ENCODE data around the gene TMEM170A.
"Not testable (repeated sequence)": the region's sequence is repeated elsewhere in the genome, so short reads cannot be mapped to it uniquely, and the experiment has no call there.

Gene TMEM170A, protein sequence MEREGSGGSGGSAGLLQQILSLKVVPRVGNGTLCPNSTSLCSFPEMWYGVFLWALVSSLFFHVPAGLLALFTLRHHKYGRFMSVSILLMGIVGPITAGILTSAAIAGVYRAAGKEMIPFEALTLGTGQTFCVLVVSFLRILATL

DNA sequence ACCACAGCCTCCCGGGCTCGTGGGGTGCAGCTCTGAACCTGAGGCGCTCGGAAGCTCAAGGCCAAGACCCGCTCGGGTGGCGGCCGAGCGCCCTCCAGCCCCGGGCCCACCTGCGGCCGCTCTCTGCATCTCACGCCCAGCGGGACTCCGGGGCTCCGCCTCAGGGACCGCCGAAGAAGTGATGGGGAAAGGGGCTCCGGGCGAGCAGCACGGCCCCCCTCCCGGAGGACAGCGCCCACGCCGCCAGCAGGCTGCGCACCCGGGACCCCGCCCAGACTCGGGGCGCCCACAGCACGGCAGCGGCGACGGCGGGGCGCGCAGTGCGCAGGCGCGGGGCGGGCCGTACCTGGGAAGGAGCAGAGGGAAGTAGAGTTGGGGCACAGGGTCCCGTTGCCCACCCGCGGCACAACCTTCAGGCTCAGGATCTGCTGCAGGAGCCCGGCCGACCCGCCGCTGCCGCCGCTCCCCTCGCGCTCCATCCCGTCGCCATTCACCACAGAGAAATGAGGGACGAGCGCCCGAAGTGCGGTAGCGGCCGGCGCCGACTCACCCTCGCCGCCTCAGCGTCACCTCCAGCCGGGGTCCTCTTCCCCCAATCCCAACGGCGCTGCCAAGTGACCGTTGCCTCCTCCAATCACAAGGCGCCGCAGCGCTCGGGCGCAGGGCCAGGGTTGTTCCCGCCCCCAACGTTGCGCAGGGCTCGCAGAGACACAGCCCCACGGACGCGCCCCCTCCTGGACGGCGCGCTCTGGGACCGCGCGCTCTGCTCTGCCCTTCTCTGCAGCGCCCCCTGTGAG is at the start of gene TMEM170A:
TSS of gene TMEM170A (minus strand) at position 568 of the 797 bp plus-strand sequence. CDS start at position 479, 89 bp downstream.
- peak; percentile 96 for DNase-seq (ENCODE audit: low spot score)

DNA sequence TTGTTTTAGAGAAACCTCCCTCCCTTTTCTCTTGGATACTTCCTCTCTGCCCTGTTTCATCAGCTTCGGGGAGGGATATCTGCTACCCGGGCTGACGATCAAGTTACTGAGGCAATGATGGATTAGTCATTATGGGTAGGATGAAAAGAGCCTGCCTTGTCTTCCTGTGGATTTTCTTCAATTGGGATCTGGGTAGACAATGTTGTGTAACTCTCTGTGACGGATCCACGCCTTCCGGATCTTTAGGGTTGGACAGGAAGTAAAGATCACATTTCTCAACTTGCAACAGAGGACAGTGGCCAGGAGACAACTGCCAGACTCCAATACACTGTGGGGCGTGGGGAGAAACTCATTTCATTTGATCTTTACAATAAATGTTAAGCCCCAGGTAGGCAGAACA is 42.1 kb upstream of the TMEM170A start:
- DNase-seq (ENCODE audit: low spot score), result no peak

DNA sequence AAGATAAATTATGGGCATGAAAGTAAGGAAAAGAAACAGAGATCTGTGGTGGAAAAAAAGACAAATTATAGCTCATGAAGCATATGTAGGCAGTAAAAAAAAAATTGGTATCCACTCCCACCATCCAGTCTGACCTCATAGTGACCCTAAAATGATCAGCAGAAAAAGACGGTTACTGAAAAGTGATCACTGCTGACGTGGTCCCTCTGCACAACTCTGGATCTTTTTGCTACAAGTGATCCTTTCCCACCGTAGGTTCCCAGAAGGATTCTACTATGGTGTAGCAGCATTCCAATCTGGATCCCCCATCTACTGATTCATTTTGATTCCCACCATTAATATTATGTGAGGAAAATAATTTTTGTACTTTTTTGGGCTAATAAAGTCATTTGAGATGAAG is 41.6 kb upstream of the TMEM170A start:
- DNase-seq (ENCODE audit: low spot score), result no peak

DNA sequence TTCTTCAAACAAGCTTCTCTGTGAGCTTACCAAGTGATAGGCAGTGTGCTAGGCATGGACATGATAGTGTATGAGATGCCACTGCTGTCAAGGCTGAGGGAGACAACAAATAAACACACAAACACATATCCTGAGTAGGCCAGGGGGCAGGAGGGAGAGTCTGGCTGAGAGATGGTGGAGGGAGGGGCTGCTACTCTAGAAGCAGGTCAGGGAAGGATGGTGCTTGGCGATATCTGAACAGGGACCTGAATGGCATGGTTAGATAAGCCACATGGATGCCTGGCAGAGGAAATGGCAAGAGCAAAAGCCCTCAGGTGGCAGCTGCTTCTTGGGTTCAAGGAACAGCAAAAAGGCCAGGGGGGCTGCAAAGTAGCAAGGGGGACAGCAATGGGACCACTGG is 39.3 kb upstream of the TMEM170A start:
- no peak for DNase-seq (ENCODE audit: low spot score)

DNA sequence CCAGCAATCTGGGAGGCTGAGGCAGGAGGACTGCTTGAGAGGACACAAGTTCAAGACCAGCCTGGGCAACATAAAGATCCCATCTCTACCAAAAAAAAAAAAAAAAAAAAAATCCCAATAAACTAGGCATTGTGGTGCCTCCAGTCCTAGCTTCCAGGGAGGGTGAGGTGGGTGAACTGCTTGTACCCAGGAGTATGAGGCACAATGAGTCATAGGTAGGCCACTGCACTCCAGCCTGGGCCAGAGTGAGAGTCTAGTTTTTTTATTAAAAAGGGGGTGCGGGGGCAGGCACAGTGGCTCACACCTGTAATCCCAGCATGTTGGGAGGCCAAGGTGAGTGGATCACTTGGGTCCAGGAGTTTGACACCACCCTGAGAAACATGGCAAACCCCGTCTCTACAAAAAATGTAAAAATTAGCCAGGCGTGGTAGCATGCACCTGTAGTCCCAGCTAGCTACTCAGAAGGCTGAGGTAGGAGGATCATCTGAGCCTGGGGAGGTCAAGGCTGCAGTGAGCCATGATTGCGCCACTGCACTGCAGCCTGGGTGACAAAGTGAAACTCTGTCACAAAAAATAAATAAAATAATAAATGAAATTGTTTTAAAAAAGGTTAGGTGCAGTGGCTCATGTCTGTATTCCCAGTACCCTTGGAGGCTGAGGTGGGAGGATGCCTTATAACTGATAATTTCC is 38.6 kb upstream of the TMEM170A start:
- no peak for DNase-seq (ENCODE audit: low spot score)

DNA sequence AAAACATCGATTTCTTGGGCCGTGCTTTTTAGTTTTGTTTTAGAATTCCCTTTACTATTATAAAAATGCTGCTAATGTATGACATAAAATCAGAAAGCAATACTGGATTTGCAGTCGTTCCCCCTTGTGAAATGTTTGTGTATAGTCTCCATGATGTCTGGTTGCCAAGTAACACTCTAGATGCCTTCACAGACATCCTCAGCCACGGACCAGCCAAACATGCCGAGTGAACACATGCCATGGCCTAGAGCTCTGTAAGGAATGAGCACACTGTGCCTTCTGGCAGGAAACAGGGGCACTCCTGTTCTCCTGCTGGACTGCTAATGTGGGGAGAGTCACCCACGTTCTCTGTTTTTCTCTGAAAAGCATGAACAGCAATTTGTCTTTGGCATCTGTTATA is 37.3 kb upstream of the TMEM170A start:
- DNase-seq (ENCODE audit: low spot score), result not testable (repeated sequence)

DNA sequence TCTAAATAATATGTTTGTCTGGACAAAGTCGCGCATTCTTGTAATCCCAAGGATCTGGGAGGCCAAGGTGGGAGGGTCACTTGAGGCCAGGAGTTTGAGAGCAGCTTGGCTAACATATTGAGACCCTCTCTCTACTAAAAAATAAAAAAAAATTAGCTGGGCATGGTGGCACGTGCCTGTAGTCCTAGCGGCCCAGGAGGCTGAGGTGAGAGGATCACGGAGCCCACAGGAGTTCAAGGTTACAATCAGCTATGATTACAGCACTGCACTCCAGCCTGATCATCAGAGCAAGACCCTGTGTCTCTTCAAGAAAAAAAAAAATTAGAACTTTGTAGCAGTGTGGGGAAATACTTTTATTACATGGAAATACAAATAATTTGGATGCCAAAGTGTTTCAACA is 36.9 kb upstream of the TMEM170A start:
- DNase-seq (ENCODE audit: low spot score), result no peak

DNA sequence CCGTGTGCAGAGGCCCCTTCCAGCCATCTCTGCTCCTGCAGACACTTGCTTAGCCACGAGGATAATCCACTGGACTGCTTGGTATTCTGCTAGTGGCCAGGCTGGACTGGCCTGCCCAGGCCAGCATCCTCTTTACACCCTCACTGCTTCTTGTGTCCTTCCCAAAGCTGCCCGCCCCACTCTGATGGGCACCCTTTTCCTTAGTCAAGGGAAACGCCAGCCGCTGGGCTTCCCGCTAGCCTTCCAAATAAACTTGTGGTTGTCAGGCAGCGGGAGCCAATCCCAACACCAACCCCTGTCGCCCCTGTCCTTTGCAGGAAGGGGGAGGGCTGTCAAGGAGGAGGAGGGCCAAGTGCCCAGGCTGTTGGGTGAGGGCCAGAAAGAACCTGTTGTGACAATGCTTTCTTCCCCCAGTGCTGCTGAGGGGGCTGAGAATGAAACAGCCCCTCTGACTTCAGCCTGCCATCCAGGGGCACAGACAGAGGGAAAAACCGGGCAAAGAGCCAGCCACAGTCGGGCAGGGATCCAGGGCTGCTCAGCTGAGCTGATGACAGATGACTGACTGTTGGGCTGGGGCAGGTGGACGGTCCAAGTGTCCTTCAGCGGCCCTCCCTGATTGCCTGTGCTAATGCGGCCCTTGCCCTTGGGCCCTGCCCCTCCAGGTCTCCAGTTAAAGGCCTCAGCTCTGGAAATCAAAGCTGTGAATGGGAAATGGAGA is 34.3 kb upstream of the TMEM170A start:
- not testable (repeated sequence) for DNase-seq (ENCODE audit: low spot score)

DNA sequence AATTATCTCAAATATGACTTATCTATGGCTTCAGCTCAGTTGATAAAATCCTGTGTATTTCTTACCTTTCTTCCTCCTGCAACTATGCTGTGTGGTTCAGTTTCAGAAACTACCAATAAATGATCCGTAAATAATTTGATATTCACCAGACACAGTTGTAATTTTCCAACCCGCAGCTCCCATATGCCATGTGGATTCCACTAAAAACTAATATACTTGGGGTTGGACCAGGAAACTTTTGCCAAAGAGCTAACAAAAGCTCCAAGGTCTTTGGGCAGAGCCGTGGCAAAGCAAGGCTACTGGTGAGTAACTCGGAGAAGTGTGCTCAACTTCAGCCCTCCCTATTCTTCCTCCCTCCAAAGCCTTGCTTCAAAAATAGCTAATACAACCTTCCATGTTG is 33.1 kb upstream of the TMEM170A start:
- no peak for DNase-seq (ENCODE audit: low spot score)

DNA sequence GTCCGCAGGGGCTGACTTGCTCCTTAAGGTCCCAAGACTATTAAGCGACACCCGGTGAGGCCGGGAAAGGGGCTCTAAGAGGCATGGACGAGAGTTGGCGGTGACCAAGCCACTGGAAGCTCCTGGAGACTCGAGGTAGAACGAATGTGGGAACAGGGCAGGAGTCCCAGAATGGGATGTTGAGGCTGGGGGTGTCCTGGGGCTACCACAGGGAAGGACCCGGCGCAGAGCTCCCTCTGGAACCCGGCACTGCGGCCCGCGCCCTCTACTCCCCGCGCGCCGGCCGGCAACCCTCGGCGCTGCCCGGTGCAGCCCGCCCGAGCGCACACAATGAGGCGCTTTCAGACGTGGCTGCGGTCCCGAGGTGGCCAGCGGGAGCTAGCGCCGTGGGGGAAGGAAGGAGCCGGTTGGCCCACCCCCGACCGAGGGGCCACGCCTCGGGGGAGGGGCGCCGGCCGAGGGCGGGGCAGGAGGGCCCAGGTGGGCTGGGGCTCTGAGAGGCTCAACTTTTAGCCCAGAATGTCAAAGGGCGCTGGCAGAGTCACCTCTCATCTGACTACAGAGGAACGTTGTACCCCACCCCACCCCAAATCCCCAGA is 30.7 kb upstream of the TMEM170A start, which contains the start of gene CHST6:
TSS of gene CHST6 (minus strand) at position 366 of the 599 bp plus-strand sequence. CDS start 15,613 bp downstream, outside the sequence.
- DNase-seq (ENCODE audit: low spot score), result no peak

DNA sequence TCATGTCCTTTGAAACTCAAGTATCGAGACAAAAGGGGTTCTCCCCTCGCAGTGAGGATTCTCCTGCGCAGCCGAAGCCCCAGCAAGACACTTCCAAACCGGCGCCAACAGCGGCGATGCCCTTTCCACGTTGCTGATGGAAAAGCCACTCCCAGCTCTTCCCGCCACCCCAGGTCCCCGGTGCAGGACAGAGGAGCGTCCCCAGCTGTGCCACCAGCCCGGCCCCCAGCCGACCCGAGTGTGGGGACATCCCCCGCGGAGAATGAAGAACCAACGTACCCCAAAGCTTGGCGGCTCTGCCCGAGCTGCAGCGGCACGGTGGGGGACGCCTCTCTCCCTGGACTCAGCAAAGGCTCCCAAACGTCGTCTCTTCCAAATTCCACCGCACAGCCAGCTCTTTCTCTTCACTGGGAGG is 30.2 kb upstream of the TMEM170A start:
- no peak for DNase-seq (ENCODE audit: low spot score)

DNA sequence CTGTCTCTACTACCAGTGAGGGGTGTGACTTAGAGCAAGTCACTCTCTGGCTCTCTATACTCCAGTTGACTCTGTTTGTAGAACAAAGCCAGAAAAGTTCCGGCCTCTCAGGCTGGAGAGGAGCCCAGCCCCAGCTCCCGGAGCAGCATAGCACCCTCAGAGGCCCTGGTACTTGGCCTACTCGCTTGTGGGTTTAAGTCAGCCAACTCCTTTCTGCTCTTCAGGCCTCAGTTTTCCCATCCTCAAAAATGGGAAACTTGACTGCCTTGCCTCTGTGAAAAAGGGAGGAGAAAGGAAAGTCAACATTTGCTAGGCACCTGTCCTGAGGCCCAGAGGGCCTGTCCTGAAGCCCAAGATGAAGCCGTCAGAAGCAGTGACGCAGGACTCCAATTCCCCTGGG is 29.7 kb upstream of the TMEM170A start:
- DNase-seq (ENCODE audit: low spot score), result no peak

DNA sequence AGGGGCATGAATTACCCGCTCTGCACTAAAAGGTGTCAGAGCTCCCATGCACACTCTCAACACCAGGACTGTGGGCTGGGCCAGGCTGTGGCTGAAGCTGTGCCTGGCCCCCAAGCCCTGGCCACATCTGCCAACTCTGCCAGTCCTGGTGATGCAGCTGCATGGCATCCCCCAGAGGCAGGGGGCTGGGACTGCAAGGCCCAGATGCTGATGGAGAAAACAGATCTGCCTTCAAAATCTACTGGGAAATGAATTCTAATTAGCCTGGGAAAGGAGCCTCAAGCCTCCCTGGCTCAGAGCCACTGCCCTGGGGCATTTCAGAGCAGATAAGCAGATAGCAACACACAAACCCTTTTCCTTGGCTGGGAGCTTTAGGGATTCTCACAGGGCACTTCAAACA is 27.4 kb upstream of the TMEM170A start:
- peak; percentile 79 for DNase-seq (ENCODE audit: low spot score)

DNA sequence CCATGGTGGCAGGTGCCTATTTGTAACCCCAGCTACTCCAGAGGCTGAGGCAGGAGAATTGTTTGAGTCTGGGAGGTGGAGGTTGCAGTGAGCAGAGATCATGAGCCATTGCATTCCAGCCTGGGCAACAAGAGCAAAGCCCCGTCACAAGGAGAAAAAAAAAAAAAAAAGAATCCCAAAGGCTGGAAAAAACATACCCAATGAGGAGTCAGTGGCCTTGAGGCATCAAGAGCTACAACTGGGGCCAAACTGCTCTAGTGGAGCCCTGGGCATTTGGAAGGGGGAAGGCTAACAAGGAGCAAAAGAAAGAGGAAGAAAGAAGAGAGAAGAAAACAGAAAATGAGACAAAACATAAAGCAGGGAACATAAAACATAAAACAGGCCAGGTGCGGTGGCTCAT is 23.8 kb upstream of the TMEM170A start:
- DNase-seq (ENCODE audit: low spot score), result no peak

DNA sequence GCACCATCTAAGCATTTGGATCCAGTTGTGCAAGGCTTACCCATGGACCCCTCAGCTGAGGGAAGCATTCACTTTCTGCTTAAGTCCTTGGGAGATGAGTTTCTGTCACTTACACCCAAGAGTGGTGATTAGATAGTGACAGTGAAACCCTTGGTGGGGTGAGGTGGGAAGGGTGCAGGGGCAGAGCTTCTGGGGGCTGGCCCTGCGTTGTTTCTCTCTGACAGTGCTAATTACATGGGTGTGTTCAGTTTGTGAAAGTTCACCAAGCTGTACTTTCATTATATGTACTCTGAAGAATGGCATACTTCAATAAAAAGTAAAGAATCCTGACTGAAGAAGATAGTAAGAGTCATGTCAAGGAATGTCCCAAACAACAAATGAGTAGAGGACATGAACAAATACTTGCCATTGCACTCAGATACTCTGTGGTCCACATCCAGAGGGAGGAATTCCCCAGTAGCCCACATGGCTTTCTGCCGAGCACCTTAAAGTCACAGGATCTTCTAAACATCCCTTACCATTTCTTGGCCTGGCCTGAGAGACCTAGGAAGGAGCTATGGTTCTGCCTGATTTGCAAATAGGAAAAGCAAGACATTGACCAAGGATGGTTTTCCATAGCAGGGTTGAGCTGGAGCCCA is 22.3 kb upstream of the TMEM170A start:
- DNase-seq (ENCODE audit: low spot score), result no peak

DNA sequence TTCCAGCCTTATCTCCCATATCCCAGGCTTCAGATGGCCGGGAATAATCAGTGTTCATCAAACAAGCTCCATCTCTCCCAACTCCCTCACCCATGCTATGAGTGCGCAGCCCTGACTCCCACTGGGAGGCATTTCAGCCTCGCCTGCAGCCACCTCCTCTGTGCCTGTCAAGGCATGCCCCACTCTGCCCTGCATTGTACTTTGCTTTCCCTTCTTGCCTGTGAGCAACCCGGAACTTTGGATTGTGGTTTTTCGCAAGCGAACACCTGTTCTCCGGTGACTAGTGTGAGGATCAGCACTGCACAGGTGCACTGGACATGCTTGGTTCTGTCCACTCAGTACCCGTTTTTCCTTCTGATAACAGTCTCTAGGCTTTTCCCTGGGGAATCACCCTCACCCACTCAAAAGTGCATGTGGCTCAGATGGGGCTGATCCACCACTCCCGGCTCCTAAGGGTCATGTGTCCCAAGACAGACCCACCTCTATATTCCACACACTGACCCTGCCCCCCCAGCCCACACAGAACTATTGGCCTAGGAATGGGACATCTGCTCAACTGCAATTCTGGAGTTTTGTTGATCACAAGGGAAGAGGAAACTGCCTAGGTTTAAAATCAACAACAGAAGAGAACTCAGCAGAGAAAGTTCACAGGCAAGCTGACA is 21.7 kb upstream of the TMEM170A start:
- DNase-seq (ENCODE audit: low spot score), result no peak

DNA sequence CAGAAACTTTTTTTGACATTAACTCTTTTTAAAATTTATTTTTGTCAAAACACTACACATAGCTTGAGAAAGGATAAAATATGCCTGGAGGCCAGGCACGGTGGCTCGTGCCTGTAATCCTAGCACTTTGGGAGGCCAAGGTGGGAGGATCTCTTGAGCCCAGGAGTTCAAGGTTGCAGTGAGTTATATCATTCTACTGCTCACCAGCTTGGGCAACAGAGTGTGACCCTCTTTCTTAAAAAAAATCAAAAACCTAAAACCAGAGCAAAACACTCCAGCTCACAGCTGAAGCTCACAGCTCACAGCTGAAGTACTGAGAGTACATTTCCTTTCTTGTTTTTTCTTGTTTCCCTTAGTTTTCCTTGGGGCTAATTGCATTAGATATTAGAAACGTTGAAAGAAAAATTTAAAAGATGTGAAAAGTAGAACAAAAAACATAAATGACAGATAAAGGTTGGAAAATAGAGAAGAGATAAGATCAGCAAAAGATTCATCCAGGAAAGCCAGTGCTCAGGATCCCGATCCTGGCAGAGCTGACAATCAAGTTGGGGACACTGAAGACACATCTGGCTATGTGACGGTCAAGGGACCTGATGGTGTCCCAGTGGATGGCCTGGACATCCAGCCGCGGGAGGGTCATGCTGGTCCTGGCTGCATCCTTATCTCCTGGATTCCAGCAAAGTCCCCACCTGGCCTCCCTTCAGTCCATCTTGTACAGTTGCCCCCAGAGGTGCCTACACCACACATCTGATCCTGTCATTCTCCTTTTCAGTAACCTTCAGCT is 20.9 kb upstream of the TMEM170A start:
- DNase-seq (ENCODE audit: low spot score), result no peak

DNA sequence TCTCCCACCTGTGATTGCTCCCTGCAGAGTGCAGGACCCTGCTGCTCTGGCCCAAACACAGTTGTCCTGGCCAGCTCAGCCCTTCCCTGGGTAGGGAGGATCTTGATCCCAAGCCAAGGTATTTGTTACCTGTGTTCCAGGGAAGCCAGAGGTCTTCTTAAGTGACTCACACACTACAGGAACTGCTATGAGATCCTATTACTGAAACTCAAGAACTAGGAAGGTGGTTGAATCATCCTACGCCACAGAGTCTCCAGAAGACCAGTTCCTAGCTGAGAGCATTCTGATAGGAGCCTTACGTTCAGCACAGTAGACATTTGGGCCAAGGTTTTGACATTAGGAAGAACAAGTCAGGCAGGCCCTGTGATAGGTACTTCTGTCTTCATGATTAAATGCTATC is 18.7 kb upstream of the TMEM170A start:
- DNase-seq (ENCODE audit: low spot score), result no peak

DNA sequence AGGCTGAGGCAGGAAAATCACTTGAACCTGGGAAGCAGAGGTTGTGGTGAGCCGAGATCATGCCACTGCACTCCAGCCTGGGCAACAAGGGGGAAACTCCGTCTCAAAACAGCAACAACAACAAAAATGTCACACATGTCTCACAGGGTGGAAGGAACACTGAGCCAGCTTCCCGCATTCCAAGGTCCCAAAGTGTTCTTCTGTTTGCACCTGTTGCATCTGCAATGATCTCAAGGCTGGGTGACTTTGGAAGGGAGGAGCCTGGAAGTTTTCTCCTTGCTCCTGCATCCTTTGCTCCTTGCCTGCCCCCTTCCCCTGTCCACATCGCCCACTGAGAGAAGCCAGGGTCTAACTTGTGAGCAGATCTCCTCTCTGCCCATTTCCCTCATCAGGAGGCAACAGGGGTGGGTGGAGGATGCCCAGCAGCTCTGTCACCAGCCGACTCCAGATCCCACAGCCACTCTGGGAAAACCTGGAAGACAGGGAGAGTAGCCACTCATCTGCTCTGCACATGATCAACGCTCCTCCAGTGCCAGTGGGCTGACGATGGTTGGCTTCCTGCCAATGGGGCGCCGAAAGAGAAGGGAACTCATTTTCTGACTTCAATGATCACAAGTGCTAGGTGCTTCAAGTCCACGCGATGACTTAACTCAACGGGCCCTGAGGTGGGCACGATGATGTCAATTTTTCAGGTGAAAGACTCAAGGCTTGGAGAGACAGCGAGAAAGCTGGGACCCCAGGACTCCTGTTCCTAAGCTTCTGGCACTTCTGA is 18.1 kb upstream of the TMEM170A start:
- no peak for DNase-seq (ENCODE audit: low spot score)
